ENCODE data around the gene PDE4B. TPM values are rescaled to one million over a fixed set of nuclear protein-coding genes. Genes with fewer than 3 reads are reported as not detected.

The PDE4B gene
- total and polyA plus RNA-seq, 11 donors: 1.4 to 71.9 (median 16.2) TPM

DNA sequence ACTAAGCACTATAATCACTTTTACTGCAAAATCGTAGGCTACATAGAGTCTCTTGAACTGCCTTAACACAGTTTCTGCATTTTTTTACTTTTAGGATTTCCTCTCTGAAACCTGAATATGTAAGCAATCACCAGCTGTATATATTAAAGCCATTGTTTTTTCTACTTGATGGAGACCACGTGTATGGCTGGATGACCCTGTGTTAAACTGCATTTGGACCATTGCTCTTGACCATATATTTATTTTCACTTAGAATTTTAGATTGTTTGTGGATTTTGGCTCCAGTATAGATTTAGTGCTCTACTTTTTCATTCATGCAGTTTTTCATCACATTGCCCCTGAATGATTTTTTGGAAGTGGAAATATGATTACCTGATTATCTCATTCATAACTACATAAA lies 420.8 kb downstream of the PDE4B start:
- Histone ChIP-seq H3K27ac (no peak overlapping the region), H3K27me3 (no peaks in the 10 kb centered on the region), H3K4me1 (no peaks in the 10 kb centered on the region), H3K9me3 (no peaks in the 10 kb centered on the region), H3K36me3 (no peaks in the 10 kb centered on the region), H3K4me3 (no peak overlapping the region)
- TF ChIP-seq CTCF (IDR thresholded peaks at IDR 0.05) (no peak), POLR2A (IDR thresholded peaks at IDR 0.05) (no peak)
- no peak for DNase-seq
- intact Hi-C loops (cut with DNase I): no loop called here
- ATAC-seq: no peak
- 50 to 60% (median 54%) methylated on average over 2 of the region's 2 CpGs for WGBS, 4 donors

- no peaks in the 10 kb centered on the region for H3K36me3 ChIP-seq
- no peak overlapping the region for H3K4me3 ChIP-seq
- DNase-seq (no peak), ATAC-seq (no peak)
- H3K4me1 ChIP-seq: no peaks in the 10 kb centered on the region
- TF ChIP-seq POLR2A (IDR thresholded peaks at IDR 0.05): no peak
- no peak for TF ChIP-seq CTCF (IDR thresholded peaks at IDR 0.05)
- H3K9me3 ChIP-seq: no peaks in the 10 kb centered on the region
- H3K27ac ChIP-seq: no peak overlapping the region
- intact Hi-C loops (cut with DNase I): no loop called here
- no peaks in the 10 kb centered on the region for H3K27me3 ChIP-seq
These were observed 422.2 kb downstream of the PDE4B start for GRCh38 chr1:66214901-66215300.

DNA sequence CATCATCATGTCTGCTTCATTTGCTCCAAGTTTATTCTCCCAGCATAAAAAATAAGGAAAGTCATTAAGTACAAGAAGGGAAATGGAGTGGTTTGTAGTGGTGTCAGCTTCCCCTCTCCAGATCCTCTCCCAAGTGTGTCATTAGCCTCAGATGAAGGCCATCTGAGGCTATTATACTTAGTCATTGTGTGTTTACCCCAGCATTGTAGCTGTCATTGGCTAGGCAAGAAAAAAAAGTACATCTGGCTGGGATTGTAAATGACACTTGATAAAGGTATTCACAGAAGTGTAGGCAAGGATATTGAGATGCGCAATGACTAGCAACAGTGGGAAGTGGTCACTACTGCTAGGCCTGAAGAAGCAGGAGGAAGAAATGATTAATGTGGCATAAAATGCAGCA lies 424.3 kb downstream of the PDE4B start:
- no peak overlapping the region for H3K27ac ChIP-seq
- TF ChIP-seq POLR2A (IDR thresholded peaks at IDR 0.05) (no peak), CTCF (IDR thresholded peaks at IDR 0.05) (no peak)
- H3K4me1 ChIP-seq: no peaks in the 10 kb centered on the region
- WGBS, 4 donors: 96 to 98% (median 97%) methylated on average over 1 of the region's 1 CpG
- no peaks in the 10 kb centered on the region for H3K36me3 ChIP-seq
- H3K9me3 ChIP-seq: no peaks in the 10 kb centered on the region
- DNase-seq (no peak), ATAC-seq (no peak)
- no peaks in the 10 kb centered on the region for H3K27me3 ChIP-seq
- intact Hi-C loops (cut with DNase I): no loop called here
- no peak overlapping the region for H3K4me3 ChIP-seq

DNA sequence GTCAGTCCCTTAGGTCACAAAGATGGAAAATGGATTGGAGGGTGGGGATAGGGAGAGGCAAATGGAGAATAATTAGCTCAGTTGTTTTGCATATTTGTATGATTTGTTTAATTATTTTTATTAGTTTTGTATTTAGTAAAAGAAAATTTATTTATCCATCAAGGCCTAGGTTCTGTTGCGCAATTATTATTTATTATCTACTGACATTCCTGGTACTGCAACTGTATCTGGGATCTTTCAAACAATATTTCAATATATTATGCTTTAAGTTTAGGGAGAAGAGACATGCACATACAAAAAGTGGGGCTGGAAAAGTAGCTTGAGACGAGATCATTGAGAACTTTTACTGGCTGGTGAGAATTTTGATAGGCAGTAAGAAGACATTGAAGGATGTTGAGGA lies 424.9 kb downstream of the PDE4B start:
- Histone ChIP-seq H3K27ac (no peak overlapping the region), H3K4me1 (no peaks in the 10 kb centered on the region), H3K4me3 (no peak overlapping the region), H3K27me3 (no peaks in the 10 kb centered on the region), H3K36me3 (no peaks in the 10 kb centered on the region), H3K9me3 (no peaks in the 10 kb centered on the region)
- DNase-seq (no peak), ATAC-seq (no peak)
- intact Hi-C loops (cut with DNase I): no loop called here
- TF ChIP-seq POLR2A (IDR thresholded peaks at IDR 0.05) (no peak), CTCF (IDR thresholded peaks at IDR 0.05) (no peak)
- 93 to 95% (median 93%) methylated on average over 2 of the region's 2 CpGs for WGBS, 4 donors

Measured in heart left ventricle (tissue), 16 donors.